ENCODE measurements around the gene FAAP20.

DNA sequence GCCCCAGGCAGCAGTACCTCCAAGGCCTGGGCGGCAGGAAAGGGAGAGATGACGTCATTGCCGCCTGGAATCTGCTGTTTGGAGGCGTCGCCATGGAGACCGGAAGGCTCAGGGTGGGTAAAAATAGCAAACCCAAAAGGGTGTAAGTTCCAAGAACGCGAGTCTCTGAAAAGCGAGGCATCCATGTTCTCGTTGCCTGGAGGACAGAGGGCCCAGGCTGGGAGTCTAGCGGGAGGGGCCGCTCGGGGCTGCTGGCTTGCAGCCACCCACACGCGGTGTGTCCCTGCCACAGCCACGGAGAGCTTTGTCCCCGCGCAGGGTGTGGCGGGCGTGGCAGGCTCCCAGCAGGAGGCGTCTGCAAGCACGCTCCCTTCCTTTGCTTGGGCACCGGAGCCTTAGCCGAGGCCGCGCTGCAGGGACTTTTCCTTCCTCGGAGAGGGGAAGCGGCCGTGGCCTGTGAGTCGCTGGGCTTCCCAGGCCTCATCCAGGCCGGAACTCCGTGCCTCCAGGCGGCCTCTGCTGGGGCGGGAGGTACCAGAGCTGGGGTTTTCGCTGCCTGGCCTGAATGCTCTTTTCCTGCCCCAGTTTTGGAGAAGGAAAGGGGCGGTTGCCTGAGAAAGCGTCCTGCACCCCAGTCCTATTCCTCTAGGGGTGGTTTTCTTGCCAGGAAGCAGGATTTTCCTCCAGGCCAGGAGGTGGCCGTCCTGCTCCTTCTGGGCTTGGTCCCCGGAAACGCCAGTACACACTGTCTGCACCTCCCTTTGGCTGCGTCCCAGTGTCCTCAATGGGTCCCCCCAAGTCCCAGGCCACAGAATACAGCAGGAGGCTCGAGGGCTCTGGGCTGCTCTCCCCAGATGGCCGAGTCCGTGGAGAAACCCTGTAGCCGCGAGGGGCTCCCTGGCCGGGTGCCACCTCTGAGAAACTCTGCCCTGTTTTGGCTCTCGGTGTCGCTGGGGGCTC, 18.2 kb upstream of the FAAP20 start:
- TF ChIP-seq, protein P1, sequence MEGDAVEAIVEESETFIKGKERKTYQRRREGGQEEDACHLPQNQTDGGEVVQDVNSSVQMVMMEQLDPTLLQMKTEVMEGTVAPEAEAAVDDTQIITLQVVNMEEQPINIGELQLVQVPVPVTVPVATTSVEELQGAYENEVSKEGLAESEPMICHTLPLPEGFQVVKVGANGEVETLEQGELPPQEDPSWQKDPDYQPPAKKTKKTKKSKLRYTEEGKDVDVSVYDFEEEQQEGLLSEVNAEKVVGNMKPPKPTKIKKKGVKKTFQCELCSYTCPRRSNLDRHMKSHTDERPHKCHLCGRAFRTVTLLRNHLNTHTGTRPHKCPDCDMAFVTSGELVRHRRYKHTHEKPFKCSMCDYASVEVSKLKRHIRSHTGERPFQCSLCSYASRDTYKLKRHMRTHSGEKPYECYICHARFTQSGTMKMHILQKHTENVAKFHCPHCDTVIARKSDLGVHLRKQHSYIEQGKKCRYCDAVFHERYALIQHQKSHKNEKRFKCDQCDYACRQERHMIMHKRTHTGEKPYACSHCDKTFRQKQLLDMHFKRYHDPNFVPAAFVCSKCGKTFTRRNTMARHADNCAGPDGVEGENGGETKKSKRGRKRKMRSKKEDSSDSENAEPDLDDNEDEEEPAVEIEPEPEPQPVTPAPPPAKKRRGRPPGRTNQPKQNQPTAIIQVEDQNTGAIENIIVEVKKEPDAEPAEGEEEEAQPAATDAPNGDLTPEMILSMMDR (conservative IDR thresholded peaks at IDR 0.05; ENCODE audit: low read depth in 2 of 2), result peak in 1 of 2 experiments; percentile 23; a peak in 3 of 4 replicates
- no peak for TF ChIP-seq STAT1 (IDR thresholded peaks at IDR 0.05; ENCODE audit: unreplicated experiment)
- TF ChIP-seq, protein P2, sequence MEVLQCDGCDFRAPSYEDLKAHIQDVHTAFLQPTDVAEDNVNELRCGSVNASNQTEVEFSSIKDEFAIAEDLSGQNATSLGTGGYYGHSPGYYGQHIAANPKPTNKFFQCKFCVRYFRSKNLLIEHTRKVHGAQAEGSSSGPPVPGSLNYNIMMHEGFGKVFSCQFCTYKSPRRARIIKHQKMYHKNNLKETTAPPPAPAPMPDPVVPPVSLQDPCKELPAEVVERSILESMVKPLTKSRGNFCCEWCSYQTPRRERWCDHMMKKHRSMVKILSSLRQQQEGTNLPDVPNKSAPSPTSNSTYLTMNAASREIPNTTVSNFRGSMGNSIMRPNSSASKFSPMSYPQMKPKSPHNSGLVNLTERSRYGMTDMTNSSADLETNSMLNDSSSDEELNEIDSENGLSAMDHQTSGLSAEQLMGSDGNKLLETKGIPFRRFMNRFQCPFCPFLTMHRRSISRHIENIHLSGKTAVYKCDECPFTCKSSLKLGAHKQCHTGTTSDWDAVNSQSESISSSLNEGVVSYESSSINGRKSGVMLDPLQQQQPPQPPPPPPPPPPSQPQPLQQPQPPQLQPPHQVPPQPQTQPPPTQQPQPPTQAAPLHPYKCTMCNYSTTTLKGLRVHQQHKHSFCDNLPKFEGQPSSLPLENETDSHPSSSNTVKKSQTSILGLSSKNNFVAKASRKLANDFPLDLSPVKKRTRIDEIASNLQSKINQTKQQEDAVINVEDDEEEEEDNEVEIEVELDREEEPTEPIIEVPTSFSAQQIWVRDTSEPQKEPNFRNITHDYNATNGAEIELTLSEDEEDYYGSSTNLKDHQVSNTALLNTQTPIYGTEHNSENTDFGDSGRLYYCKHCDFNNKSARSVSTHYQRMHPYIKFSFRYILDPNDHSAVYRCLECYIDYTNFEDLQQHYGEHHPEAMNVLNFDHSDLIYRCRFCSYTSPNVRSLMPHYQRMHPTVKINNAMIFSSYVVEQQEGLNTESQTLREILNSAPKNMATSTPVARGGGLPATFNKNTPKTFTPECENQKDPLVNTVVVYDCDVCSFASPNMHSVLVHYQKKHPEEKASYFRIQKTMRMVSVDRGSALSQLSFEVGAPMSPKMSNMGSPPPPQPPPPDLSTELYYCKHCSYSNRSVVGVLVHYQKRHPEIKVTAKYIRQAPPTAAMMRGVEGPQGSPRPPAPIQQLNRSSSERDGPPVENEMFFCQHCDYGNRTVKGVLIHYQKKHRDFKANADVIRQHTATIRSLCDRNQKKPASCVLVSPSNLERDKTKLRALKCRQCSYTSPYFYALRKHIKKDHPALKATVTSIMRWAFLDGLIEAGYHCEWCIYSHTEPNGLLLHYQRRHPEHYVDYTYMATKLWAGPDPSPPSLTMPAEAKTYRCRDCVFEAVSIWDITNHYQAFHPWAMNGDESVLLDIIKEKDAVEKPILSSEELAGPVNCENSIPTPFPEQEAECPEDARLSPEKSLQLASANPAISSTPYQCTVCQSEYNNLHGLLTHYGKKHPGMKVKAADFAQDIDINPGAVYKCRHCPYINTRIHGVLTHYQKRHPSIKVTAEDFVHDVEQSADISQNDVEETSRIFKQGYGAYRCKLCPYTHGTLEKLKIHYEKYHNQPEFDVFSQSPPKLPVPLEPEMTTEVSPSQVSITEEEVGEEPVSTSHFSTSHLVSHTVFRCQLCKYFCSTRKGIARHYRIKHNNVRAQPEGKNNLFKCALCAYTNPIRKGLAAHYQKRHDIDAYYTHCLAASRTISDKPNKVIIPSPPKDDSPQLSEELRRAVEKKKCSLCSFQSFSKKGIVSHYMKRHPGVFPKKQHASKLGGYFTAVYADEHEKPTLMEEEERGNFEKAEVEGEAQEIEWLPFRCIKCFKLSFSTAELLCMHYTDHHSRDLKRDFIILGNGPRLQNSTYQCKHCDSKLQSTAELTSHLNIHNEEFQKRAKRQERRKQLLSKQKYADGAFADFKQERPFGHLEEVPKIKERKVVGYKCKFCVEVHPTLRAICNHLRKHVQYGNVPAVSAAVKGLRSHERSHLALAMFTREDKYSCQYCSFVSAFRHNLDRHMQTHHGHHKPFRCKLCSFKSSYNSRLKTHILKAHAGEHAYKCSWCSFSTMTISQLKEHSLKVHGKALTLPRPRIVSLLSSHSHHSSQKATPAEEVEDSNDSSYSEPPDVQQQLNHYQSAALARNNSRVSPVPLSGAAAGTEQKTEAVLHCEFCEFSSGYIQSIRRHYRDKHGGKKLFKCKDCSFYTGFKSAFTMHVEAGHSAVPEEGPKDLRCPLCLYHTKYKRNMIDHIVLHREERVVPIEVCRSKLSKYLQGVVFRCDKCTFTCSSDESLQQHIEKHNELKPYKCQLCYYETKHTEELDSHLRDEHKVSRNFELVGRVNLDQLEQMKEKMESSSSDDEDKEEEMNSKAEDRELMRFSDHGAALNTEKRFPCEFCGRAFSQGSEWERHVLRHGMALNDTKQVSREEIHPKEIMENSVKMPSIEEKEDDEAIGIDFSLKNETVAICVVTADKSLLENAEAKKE (CRISPR knock-in tag; IDR thresholded peaks at IDR 0.05), result no peak
- TF ChIP-seq JUNB (IDR thresholded peaks at IDR 0.05; ENCODE audit: unreplicated experiment), result no peak
